SK-N-MC (cell line): ENCODE data around the gene HOXC6.
"Not testable (repeated sequence)": the region's sequence is repeated elsewhere in the genome, so short reads cannot be mapped to it uniquely, and the experiment has no call there.

Experiments used
- DNase-seq: peaks from one replicate; pipeline ENCODE4 v3.0.0-alpha.2; 2011; ENCODE audit warnings: low read depth, low spot score
- H3K27ac ChIP-seq: fragments of 200-600 bp; sonication (generic); 2 replicates; pipeline ENCODE4 v1.5.1; 2016; ENCODE audit warnings: mixed run types
- H3K36me3 ChIP-seq: fragments of 200-600 bp; sonication (generic); 2 replicates; pipeline ENCODE4 v1.6.1; 2017; ENCODE audit warnings: antibody characterized with exemption, low read length, mixed read lengths; ENCODE audit not compliant: insufficient read depth
- H3K4me3 ChIP-seq: fragments of 200-600 bp; sonication (generic); 2 replicates; pipeline ENCODE4 v1.5.1; 2016
- H3K9ac ChIP-seq: fragments of 200-600 bp; sonication (generic); 2 replicates; pipeline ENCODE4 v1.8.0; 2017; ENCODE audit warnings: mixed run types, mixed read lengths; ENCODE audit not compliant: insufficient read length
- H3K9me3 ChIP-seq: fragments of 200-600 bp; sonication (generic); 2 replicates; pipeline ENCODE4 v1.6.1; 2017; ENCODE audit warnings: low read depth, mild to moderate bottlenecking, antibody characterized with exemption, low read length, moderate library complexity, mixed read lengths
- EZH2 ChIP-seq: fragments of 200-600 bp; sonication (generic); IDR thresholded peaks from one replicate; pipeline ENCODE4 v1.6.1; 2017; ENCODE audit warnings: antibody characterized with exemption
- FOXP2 ChIP-seq: optimal IDR thresholded peaks from 2 replicates; pipeline ENCODE3; 2011; ENCODE audit warnings: mild to moderate bottlenecking, moderate library complexity; ENCODE audit not compliant: insufficient read depth; ENCODE audit errors: extremely low read length, control extremely low read depth
- POLR2AphosphoS5 ChIP-seq: IDR thresholded peaks from 2 replicates; pipeline ENCODE4 v1.6.1; 2012; ENCODE audit warnings: mild to moderate bottlenecking, low read depth, low read length, borderline replicate concordance

The HOXC6 gene

GRCh38 chr12:54074308-54074707 lies 46.1 kb downstream of the HOXC6 start:
- H3K4me3 ChIP-seq, result no peak overlapping the region
- no peak overlapping the region for H3K27ac ChIP-seq
- DNase-seq, result no peak
- no peaks in the 10 kb centered on the region for H3K9me3 ChIP-seq
- TF ChIP-seq POLR2AphosphoS5 (no peak), EZH2 (no peak), FOXP2 (no peak)
- no peaks in the 10 kb centered on the region for H3K36me3 ChIP-seq
- no peak overlapping the region for H3K9ac ChIP-seq

DNA sequence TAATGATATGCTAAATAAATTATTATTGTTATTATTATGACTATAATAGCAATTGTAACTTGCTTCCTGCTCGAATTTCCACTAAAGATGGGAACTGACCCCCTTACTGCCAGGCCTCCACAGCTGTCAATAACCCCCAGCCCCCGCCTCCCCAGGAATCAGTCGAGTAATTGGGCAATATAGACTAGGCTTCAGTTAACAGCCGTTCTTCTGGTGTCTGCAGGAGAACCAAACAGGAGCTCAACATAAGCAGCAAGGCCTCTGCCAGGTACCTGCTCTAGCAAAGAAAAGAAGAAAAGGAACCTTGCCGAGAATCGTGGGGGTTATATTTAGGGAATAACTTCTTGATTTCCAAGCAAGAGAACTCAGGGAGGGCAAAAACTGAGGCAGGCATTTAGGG lies 47.2 kb downstream of the HOXC6 start:
- no peak overlapping the region for H3K9ac ChIP-seq
- no peak for DNase-seq
- no peaks in the 10 kb centered on the region for H3K36me3 ChIP-seq
- H3K27ac ChIP-seq, result no peak overlapping the region
- no peaks in the 10 kb centered on the region for H3K9me3 ChIP-seq
- TF ChIP-seq POLR2AphosphoS5, result no peak
- no peak for TF ChIP-seq FOXP2
- no peak for TF ChIP-seq EZH2
- no peak overlapping the region for H3K4me3 ChIP-seq

DNA sequence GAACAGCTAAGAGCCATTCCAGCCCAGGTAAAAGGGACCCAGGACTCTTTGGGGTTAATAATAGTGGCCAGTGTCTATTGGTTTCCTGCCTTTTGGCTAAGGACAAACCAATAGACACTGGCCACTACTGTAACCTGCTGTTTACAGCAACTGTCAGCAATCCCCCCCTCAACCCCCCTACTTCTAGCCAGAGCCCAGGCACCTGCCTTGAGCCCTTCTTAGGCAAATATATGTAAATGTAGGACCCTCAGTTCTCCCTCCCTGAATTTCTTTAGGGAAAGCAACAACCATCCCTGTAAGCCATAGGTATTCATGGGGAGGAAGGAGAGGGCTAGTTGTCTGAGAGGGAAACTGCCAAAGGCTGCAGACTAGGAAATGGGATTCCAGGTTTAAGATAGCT lies 47.7 kb downstream of the HOXC6 start:
- H3K9ac ChIP-seq, result no peak overlapping the region
- DNase-seq, result no peak
- no peaks in the 10 kb centered on the region for H3K9me3 ChIP-seq
- no peak overlapping the region for H3K4me3 ChIP-seq
- no peak overlapping the region for H3K27ac ChIP-seq
- TF ChIP-seq POLR2AphosphoS5 (no peak), EZH2 (no peak), FOXP2 (no peak)
- H3K36me3 ChIP-seq, result no peaks in the 10 kb centered on the region

- not testable (repeated sequence) for DNase-seq, H3K9ac ChIP-seq, H3K4me3 ChIP-seq, H3K9me3 ChIP-seq, H3K27ac ChIP-seq, H3K36me3 ChIP-seq
These were observed 49.6 kb downstream of the HOXC6 start for GRCh38 chr12:54077843-54078242.

DNA sequence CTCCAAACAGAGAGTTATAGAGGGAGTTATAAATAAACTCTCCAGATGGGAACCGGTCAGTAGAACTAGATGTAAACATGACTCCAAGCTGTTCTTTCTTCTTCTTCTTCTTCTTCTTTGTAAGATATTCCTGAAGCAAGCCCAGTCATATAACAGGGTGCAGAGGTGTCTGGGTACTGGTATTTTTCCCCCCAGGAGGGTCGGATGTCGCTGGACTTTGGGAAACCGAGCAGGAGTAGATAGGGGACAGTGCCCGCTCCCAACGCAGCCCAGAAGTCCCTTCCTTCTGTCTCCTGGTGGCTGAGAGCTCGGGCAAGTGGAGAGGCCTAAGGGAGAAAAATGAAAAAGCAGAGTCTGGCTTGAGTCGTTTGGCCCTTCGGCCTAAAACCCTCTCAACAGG lies 50.9 kb downstream of the HOXC6 start:
- H3K4me3 ChIP-seq, DNase-seq: not testable (repeated sequence)

More for the DNA sequence above, 50.9 kb downstream of the HOXC6 start:
- not testable (repeated sequence) for H3K36me3 ChIP-seq, H3K9me3 ChIP-seq, H3K27ac ChIP-seq, H3K9ac ChIP-seq
